IPS-18c (cell line): ENCODE results near the gene CYP27A1.
"Not testable (repeated sequence)": the region's sequence is repeated elsewhere in the genome, so short reads cannot be mapped to it uniquely, and the experiment has no call there.

Experiments
- H3K4me3 ChIP-seq: 2 replicates; pipeline ENCODE4 v1.7.0; 2013; ENCODE audit warnings: low read depth, mild to moderate bottlenecking, low read length, moderate library complexity; ENCODE audit not compliant: insufficient read depth
- H3K9me3 ChIP-seq: one replicate; pipeline ENCODE4 v1.6.1; 2013; ENCODE audit warnings: mild to moderate bottlenecking, low read length, moderate library complexity; ENCODE audit not compliant: control insufficient read depth, insufficient read depth

CYP27A1 gene

DNA sequence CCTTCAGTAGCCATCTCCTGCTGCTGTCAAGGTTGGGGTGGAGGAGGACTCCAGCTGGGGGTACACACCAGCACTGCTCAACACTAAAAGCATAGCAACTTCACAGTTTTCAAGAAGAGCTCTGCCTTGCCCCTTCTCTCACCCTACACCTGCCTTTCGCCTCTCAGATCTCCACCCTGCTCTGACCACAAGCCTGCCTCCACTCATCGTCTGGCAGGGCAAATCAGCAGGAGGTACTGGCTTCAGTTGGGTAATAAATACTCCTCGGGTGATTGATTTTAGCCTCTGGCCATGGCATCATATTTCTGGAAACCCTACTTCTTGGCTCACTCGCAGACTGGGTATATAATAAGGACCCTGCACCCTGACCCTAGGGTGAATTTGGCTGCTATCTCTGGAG is 52.7 kb downstream of the CYP27A1 start:
- no peaks in the 10 kb centered on the region for H3K9me3 ChIP-seq
- no peak overlapping the region for H3K4me3 ChIP-seq

DNA sequence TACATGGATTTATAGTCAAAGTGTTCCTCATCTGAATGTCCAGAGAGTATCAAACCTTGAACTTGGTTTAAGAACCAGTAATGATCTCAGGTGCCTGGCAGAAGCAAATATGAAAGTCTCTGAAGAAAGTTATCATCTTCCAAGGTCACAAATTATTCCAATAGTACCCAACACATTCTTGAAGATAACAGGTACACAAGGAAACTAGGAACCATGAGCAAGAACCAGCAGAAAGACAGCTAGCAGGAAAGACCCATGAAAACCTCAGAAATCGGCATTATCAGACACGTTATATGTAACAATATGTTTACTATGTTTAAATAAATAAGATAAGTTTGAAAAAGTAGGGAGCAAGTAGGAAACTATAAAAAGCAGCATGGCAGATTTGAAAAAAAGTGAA is 55.5 kb downstream of the CYP27A1 start:
- H3K9me3 ChIP-seq = no peaks in the 10 kb centered on the region
- H3K4me3 ChIP-seq = no peak overlapping the region

DNA sequence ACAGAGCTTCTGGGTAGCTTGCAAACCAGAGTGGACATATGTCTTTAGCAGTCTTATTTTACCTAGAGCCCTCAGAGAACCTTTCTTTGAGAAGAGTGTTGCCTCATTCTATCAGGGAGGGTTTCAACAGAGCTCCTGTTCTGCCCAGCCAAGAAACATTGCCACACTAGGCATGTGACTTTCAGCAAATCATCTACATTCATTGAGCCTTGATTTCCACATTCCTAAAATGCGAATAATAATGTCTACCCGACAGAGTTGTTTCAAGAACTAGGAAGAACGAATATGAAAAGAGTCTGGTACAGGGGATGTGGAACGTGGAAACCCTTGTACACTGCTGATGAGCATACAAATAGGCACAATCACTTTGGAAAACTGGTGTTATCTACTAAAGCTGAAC is 57.5 kb downstream of the CYP27A1 start:
- H3K9me3 ChIP-seq = no peaks in the 10 kb centered on the region
- no peak overlapping the region for H3K4me3 ChIP-seq

DNA sequence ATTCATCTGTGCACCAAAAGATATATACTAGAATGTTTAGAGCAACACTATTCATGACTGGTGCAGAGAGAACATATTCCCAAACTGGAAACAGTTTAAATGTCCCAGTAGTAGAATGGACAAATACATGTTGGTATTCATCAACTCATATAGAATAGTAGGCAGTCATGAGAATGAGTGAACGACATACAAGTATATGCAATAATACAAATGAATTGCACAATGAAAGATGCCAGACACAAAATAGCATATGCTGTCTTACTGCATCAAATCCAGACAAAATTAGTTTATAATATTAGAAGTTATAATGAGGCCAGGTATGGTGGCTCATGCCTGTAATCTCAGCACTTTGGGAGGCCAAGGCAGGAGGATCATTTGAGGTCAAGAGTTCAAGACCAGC is 57.9 kb downstream of the CYP27A1 start:
- no peaks in the 10 kb centered on the region for H3K9me3 ChIP-seq
- H3K4me3 ChIP-seq = no peak overlapping the region

DNA sequence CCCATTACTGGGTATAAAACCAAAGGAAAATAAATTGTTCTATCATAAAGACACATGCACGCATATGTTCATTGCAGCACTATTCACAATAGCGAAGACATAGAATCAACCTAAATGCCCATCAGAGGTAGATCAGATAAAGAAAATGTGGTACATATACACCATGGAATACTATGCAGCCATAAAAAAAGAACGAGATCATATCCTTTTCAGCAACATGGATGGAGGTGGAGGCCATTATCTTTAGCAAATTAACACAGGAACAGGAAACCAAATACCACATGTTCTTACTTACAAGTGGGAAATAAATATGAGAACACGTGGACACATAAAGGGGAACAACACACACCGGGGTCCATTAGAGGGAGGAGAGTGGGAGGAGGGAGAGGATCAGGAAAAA is 62.4 kb downstream of the CYP27A1 start:
- H3K9me3 ChIP-seq, H3K4me3 ChIP-seq: not testable (repeated sequence)

DNA sequence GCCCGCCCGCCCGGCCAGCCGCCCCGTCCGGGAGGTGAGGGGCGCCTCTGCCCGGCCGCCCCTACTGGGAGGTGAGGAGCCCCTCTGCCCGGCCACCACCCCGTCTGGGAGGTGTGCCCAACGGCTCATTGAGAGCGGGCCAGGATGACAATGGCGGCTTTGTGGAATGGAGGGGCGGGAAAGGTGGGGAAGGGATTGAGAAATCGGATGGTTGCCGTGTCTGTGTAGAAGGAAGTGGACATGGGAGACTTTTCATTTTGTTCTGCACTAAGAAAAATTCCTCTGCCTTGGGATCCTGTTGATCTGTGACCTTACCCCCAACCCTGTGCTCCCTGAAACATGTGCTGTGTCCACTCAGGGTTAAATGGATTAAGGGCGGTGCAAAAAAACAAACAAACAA is 65.0 kb downstream of the CYP27A1 start:
- not testable (repeated sequence) for H3K9me3 ChIP-seq, H3K4me3 ChIP-seq

DNA sequence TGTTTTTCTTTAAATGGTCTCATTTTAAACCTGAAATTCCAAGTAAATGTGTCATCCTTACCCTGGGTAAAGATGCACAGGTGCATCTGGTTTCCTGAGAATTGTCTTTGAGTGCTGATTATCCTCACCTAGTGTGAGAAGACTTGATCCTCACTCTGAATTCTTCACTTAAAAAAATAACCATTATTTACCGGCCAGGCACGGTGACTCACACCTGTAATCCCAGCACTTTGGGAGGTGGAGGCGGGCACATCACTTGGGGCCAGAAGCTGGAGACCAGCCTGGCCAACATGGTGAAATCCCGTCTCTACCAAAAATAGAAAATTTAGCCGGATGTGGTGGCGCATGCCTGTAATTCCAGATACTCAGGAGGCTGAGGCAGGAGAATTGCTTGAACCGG is 67.8 kb downstream of the CYP27A1 start:
- H3K9me3 ChIP-seq = no peaks in the 10 kb centered on the region
- no peak overlapping the region for H3K4me3 ChIP-seq

DNA sequence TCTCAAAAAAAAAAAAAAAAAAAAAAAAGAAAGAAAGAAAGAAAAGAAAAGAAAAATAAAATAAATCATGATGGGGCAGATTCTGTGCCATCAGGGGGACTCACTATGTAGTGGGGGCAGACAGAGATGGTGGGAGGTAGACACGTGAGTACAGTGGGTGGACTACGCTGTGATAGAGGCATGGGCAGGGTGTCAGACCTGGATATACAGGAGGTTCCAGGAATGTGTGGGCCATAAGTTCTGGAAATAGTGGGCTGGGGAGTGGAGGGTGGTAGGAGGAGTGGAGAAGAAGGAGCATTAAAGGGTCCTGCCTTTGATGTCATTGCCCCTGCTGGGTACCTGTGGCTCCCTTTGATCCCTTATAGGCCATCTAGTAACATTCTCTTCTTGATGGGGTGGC is 68.8 kb downstream of the CYP27A1 start:
- H3K9me3 ChIP-seq = no peaks in the 10 kb centered on the region
- H3K4me3 ChIP-seq = no peak overlapping the region

DNA sequence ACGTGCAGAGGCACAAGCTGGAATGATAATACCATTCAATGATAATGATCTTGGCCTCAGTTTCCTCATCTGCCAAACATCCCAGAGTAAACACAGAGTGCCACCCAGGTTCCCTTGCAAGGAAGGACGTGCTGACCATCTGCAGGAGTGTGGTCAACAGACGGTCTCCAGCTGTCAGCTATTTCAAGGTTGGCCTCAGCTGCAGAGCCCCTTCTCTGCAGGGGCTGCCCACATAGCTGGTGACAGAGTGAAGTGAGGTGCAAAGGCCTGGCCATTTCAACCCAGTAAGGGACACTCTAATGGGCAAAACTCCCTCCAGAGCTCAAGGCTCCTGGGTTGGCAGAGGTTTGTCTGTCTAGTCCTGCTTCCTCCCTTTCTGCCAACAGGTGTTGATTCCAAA is 69.3 kb downstream of the CYP27A1 start:
- Histone ChIP-seq H3K4me3 (no peak overlapping the region), H3K9me3 (no peaks in the 10 kb centered on the region)

DNA sequence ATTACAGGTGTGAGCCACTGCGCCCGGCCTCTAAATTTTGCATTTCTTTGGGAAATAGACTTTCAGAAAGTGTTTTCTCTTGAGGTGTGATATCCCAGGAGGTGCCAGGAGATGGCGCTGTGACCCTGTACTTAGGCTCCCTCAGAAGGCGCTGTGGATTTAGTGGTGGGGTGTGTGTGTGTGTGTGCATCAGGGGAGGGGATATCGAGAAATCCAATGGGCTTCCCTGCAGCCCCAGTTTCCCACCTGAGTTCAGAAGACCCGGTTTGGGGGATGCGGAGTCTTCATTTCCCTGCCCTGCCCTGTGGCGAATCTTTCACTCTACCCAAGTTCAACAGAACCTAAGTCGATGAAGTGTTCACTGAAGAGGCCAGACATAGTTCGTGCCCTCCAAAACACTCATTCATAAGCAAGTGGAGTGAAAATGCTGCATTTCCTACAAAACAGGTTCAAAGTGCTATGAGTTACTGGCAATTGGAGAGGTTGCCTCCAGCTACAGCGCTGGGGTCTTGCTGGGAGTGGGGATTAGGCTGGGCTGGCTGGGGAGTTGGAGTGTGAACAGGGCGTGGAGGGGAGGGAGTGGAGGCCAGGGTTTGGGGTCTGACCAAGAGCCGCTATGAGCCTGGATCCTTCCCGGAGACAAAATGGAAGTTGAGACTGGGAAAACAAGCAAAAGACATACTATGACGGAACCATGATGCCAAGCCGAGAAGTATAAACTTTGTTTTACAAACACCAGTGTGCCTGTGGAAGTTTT is 71.1 kb downstream of the CYP27A1 start:
- H3K4me3 ChIP-seq = no peak overlapping the region
- peaks cover 3% of the 10 kb centered on the region for H3K9me3 ChIP-seq

DNA sequence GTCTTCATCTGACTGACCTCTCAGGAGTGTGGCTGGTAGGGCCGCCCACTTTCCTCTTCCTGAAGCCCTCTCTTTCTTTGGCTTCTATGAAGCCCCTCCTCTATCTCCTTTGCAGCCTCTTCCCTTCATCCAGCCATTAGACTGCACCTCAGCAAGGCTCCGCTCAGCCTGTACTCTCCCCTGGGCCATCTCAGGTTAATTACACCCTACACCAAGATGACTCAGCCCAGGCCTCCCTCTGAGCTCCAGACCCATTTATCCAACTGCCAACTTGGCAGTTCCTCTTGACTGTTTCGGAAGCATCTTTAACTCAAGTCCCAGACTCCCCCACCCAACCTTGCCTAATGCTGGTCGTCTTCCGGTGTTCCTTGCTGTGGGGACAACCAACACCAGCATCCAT is 71.8 kb downstream of the CYP27A1 start:
- Histone ChIP-seq H3K4me3 (no peak overlapping the region), H3K9me3 (peaks cover 3% of the 10 kb centered on the region)

DNA sequence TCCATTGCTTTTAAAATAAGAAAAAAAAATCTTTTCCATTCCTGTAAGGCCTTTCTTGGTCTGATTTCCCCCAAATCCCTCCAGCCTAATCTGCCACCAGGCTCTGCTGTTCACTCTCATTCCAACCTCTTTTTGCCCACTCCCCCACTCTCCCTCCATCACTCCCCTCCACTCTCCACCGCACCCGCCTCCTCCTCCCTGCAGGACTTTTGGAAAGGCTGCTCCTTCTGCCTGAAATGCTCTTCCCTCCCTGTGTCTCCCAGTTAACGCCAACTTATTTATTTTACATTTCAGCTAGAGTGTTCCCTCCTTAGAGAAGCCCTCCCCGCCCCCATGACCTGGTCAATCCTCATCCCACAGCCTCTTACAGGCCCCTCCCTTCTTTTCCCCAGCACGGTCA is 72.9 kb downstream of the CYP27A1 start:
- peaks cover 3% of the 10 kb centered on the region for H3K9me3 ChIP-seq

DNA sequence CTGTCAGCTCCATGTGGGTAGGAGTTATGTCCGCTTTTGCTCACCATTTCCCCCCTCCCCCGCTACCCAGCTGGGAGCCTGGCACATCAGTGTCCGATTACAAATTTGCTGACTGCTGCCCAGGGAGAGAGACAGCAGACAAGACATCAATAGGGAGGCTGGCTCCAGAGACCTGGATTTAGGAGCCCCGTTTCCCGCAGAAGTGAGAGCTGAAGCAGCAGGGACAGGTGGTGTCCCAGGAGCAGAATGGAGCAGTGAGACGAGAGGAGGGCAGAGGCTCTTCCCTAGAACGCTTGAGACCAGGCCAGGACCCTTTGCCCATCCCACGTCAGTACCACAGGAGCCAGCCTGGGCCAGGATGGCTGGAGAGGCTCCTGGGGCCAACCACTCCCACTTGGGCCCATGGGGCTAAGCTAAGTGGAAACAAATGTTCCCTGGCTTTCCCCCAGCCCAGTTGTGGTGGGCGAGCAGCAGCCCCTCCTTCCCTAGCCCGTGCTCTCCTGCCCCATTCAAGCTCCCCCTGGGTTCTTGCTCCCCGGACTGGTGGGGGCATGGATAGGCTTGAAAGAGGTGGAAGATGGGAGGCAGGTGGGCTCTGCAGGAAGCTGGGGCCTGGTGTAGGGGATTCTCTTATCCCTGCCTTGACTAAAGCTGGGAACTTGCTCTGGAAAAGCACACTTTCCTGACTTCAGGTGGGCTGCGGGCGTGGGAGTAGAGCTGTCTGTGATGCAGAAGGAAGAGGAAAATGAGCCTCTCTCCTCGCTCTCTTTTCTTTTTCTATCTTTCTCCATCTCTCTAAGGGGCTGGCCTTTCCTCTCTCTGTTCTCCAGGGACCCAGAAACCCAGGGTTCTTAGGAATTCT is 73.6 kb downstream of the CYP27A1 start:
- Histone ChIP-seq H3K4me3 (no peak overlapping the region), H3K9me3 (peaks cover 3% of the 10 kb centered on the region)

More for the DNA sequence above, 72.9 kb downstream of the CYP27A1 start:
- no peak overlapping the region for H3K4me3 ChIP-seq

DNA sequence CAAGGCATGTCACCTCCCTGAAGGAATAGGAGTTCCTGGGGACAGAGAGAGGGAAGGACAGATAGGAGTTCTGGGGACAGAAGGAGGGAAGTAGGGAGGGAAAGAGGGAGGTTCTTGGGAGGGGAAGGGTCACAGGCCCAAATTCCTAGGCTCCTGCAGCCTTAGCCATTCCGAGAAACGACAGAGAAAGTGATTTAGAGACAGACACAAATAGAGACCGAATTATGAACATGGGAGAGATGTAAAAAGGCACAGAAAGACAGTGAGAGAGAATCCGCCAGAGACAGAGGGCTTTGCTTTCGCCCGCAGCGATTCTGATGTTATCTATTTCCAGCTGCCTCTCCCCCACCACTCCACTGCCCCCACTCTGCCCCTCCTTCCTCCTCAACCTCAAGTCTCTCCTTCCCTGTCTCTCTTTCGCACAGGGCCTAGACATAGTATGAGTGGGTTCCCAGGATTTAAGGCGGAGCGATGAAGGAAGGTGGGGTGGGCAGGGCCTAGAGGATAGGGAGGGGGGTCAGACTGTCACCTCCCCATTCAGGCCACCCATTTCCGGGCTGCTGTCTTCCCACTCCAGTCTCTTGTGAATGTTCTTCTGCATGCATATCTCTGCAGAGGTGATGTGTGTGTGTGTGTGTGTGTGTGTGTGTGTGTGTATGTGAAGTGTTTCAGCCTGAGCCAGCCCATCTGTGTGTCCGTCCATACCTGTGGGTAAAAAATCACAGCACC is 74.4 kb downstream of the CYP27A1 start:
- H3K9me3 ChIP-seq = peaks cover 3% of the 10 kb centered on the region
- H3K4me3 ChIP-seq = no peak overlapping the region

DNA sequence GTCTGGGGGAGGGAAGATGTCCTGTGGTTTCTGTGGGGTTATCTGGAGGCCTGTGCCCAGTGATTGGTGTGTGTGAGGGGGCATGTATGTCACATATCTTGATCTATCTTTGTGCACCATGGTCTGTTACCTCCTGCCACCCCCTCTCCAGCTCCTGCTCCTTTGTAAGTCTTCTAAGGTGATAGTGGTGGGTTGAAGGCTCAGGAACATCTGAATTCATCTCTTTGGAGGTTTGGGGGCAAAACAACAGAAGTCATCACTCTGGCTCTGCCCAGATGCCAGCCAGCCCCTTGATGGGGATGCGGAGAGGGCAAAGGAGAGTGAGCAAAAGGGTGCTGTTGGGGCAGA is 74.9 kb downstream of the CYP27A1 start:
- Histone ChIP-seq H3K4me3 (no peak overlapping the region), H3K9me3 (peaks cover 3% of the 10 kb centered on the region)

DNA sequence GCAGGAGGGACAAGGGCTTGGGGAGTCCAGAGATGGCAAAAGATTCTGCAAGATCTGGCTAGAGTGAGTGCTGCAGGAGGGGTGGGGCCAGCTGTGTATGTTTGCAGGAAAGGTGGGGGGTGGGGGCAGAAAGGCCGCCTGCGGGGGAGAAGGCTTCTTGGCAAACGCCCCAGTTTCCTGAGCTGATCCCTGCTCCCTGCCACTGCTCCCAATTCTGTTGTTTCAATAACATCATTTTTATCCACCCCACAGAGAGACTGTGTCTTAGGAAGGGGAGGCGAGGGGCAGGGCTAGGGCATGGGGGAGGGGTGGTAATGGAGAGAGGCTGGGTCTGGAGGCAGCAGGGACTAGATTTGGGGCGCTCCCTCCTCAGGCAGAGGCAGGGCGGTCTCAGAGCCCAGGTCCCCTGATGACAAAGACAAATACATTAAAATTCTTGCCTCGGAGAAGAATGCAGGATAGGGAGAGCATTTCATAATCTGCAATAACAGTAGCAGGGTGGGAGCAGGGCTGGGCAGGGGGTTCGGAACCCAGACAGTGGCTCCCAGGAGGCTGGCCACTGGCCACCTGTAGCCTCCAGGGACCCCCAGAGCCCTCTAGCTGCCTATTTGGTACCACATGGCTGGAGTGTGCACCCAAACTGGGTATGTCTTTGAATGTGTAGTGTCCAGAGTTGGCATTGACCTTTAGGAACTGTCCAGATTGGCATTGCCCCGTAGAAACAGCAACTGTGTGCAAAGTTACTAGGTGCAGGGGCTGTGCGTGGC is 75.6 kb downstream of the CYP27A1 start:
- Histone ChIP-seq H3K9me3 (peaks cover 3% of the 10 kb centered on the region), H3K4me3 (no peak overlapping the region)

DNA sequence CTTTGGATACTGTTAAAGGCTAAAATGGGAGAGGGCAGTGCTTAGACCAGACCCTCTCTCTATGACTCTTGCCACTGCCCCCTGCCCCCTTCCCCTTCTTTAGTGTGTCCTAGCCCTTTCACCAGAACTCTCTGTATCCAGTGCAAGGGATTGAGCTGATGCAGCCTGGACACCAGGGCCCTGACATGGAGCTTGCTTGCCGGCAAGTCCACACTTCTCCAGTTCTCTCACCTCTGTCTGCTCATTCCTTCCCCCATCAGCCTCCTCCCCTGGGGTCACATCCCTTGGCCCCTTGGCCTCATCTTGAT is 76.1 kb downstream of the CYP27A1 start:
- Histone ChIP-seq H3K4me3 (no peak overlapping the region), H3K9me3 (peaks cover 3% of the 10 kb centered on the region)
